Fibroblast of lung (primary cell): ENCODE measurements around the gene ESAM. TPM values are rescaled to one million over a fixed set of nuclear protein-coding genes. Genes with fewer than 3 reads are reported as not detected.

Experiments used
- DNase-seq, 2 donors: peaks; one replicate each; pipeline versions ENCODE4 v3.0.0 to v3.0.0-alpha.2; 2010; ENCODE audit warnings: low read depth in 2 of 2
- H2AFZ ChIP-seq: 2 replicates; pipeline ENCODE4 v1.5.1; 2012; ENCODE audit warnings: low read length, control low read depth, inconsistent platforms
- H3K27ac ChIP-seq: 2 replicates; pipeline ENCODE4 v1.5.1; 2011; ENCODE audit warnings: low read length, control low read depth; ENCODE audit not compliant: insufficient read depth
- H3K27me3 ChIP-seq: 2 replicates; pipeline ENCODE4 v1.5.1; 2011; ENCODE audit warnings: mild to moderate bottlenecking, low read length; ENCODE audit not compliant: control insufficient read depth, insufficient read depth
- H3K36me3 ChIP-seq: 2 replicates; pipeline ENCODE4 v1.5.1; 2011; ENCODE audit warnings: low read length; ENCODE audit not compliant: control insufficient read depth, insufficient read depth
- H3K4me1 ChIP-seq: 2 replicates; pipeline ENCODE4 v1.5.1; 2011; ENCODE audit warnings: low read length; ENCODE audit not compliant: control insufficient read depth, insufficient read depth; ENCODE audit errors: extremely low read depth
- H3K4me2 ChIP-seq: 2 replicates; pipeline ENCODE4 v1.5.1; 2011; ENCODE audit warnings: low read length, control low read depth; ENCODE audit not compliant: insufficient read depth; ENCODE audit errors: extremely low read depth
- H3K4me3 ChIP-seq, 4 experiments: fragments of 200-600 bp in 1 of 4; sonication (generic) in 1 of 4; replicated peaks in 1 of 4; 2 replicates each; pipeline ENCODE4 v1.5.1; 2011 to 2016; ENCODE audit warnings: low read length in 4 of 4, low read depth in 3 of 4, mild to moderate bottlenecking in 3 of 4, control low read depth in 2 of 4, inconsistent platforms in 1 of 4, mixed read lengths in 1 of 4; ENCODE audit not compliant: insufficient read depth in 1 of 4; ENCODE audit errors: control extremely low read depth in 1 of 4
- H3K79me2 ChIP-seq: 2 replicates; pipeline ENCODE4 v1.5.1; 2012; ENCODE audit warnings: mild to moderate bottlenecking, low read length, inconsistent platforms; ENCODE audit not compliant: control insufficient read depth, insufficient read depth
- H3K9ac ChIP-seq: 2 replicates; pipeline ENCODE4 v1.5.1; 2011; ENCODE audit warnings: mild to moderate bottlenecking, low read length, control low read depth; ENCODE audit not compliant: insufficient read depth
- H3K9me3 ChIP-seq: 2 replicates; pipeline ENCODE4 v1.5.1; 2012; ENCODE audit warnings: low read depth, low read length; ENCODE audit not compliant: control insufficient read depth, insufficient read depth
- H4K20me1 ChIP-seq: 2 replicates; pipeline ENCODE4 v1.5.1; 2011; ENCODE audit warnings: low read length; ENCODE audit not compliant: control insufficient read depth, insufficient read depth; ENCODE audit errors: extremely low read depth
- CTCF ChIP-seq, 2 donors: IDR thresholded peaks in 1 of 2; conservative IDR thresholded peaks in 1 of 2; 1 replicate in 1 of 2; 2 replicates in 1 of 2; pipeline ENCODE4 v1.5.1; 2011 to 2012; ENCODE audit warnings: low read length in 2 of 2, control low read depth in 1 of 2, inconsistent platforms in 1 of 2, low read depth in 1 of 2, mild to moderate bottlenecking in 1 of 2
- EZH2 ChIP-seq: IDR thresholded peaks from 2 replicates; pipeline ENCODE4 v1.5.1; 2012; ENCODE audit warnings: low read length, control low read depth, mild to moderate bottlenecking; ENCODE audit errors: missing control alignments
- polyA plus RNA-seq, 2 donors: library from polyadenylated mRNA; depleted of rRNA in 1 of 2; stranded (reverse) in 1 of 2; unstranded in 1 of 2; fragments of >200 nt; gene quantifications; 2 replicates each; pipeline ENCODE4 v1.2.1, GENCODE V29; 2011 to 2012; ENCODE audit warnings: missing spikeins in 1 of 2
- total RNA-seq: library from RNA; depleted of rRNA; stranded (reverse); fragments of >200 nt; gene quantifications from 2 replicates; pipeline ENCODE4 v1.2.1, GENCODE V29; 2014

The ESAM gene
- total and polyA plus RNA-seq, 2 donors (not counting 1 experiment from before 2014, with no cell fraction given): under 0.01 to 2.7 TPM

- H3K36me3 ChIP-seq: no peaks in the 10 kb centered on the region
- TF ChIP-seq CTCF (conservative IDR thresholded peaks at IDR 0.05 in 1 of 2, IDR thresholded peaks at IDR 0.05 in 1 of 2; ENCODE audit: low read depth in 1 of 2, low read length in 2 of 2): no peak
- TF ChIP-seq EZH2: no peak
- no peak overlapping the region for H3K9ac ChIP-seq
- H3K4me3 ChIP-seq: no peak overlapping the region
- no peak overlapping the region for H2AFZ ChIP-seq
- no peak overlapping the region for H3K27ac ChIP-seq
- H3K27me3 ChIP-seq: peaks cover 4% of the 10 kb centered on the region
- no peaks in the 10 kb centered on the region for H3K9me3 ChIP-seq
- no peaks in the 10 kb centered on the region for H4K20me1 ChIP-seq
- no peak for DNase-seq
- no peaks in the 10 kb centered on the region for H3K4me1 ChIP-seq
- no peaks in the 10 kb centered on the region for H3K79me2 ChIP-seq
- H3K4me2 ChIP-seq: no peak overlapping the region
These were observed 29.9 kb downstream of the ESAM start for GRCh38 chr11:124732230-124732629.

GRCh38 chr11:124729571-124729970, 32.5 kb downstream of the ESAM start:
- TF ChIP-seq CTCF (conservative IDR thresholded peaks at IDR 0.05 in 1 of 2, IDR thresholded peaks at IDR 0.05 in 1 of 2; ENCODE audit: low read depth in 1 of 2, low read length in 2 of 2) (no peak), EZH2 (no peak)
- Histone ChIP-seq H3K27me3 (peaks cover 5% of the 10 kb centered on the region), H2AFZ (no peak overlapping the region), H3K4me3 (no peak overlapping the region), H3K9me3 (no peaks in the 10 kb centered on the region), H3K4me2 (no peak overlapping the region), H4K20me1 (no peaks in the 10 kb centered on the region), H3K4me1 (peaks cover 3% of the 10 kb centered on the region), H3K9ac (no peak overlapping the region), H3K79me2 (no peaks in the 10 kb centered on the region), H3K36me3 (no peaks in the 10 kb centered on the region), H3K27ac (no peak overlapping the region)
- DNase-seq: no peak

- Histone ChIP-seq H4K20me1 (no peaks in the 10 kb centered on the region), H3K4me3 (no peak overlapping the region), H3K27ac (no peak overlapping the region), H3K9me3 (no peaks in the 10 kb centered on the region), H3K36me3 (no peaks in the 10 kb centered on the region), H3K79me2 (no peaks in the 10 kb centered on the region), H3K9ac (no peak overlapping the region), H2AFZ (no peak overlapping the region), H3K4me1 (peaks cover 3% of the 10 kb centered on the region), H3K4me2 (no peak overlapping the region), H3K27me3 (peaks cover 14% of the 10 kb centered on the region)
- no peak for TF ChIP-seq EZH2
- TF ChIP-seq CTCF (conservative IDR thresholded peaks at IDR 0.05 in 1 of 2, IDR thresholded peaks at IDR 0.05 in 1 of 2; ENCODE audit: low read depth in 1 of 2, low read length in 2 of 2): no peak
- DNase-seq: no peak
These were observed 34.0 kb downstream of the ESAM start for GRCh38 chr11:124728134-124728533.
